Measurements from ENCODE around the gene CIROP.

- TF ChIP-seq CTCF (IDR thresholded peaks at IDR 0.05), result no peak
- no peak for TF ChIP-seq POLR2A (IDR thresholded peaks at IDR 0.05)
Observed at GRCh38 chr14:23115918-23116317, 11.1 kb upstream of the CIROP start.

All from lower leg skin (tissue), 3 donors.